GM10847 (cell line): Measurements from ENCODE around the gene PALM.

Experiments
- POLR2A ChIP-seq: IDR thresholded peaks from 2 replicates; pipeline ENCODE4 v1.6.1; 2011; ENCODE audit not compliant: insufficient read length; ENCODE audit errors: extremely low read depth

The PALM gene

DNA sequence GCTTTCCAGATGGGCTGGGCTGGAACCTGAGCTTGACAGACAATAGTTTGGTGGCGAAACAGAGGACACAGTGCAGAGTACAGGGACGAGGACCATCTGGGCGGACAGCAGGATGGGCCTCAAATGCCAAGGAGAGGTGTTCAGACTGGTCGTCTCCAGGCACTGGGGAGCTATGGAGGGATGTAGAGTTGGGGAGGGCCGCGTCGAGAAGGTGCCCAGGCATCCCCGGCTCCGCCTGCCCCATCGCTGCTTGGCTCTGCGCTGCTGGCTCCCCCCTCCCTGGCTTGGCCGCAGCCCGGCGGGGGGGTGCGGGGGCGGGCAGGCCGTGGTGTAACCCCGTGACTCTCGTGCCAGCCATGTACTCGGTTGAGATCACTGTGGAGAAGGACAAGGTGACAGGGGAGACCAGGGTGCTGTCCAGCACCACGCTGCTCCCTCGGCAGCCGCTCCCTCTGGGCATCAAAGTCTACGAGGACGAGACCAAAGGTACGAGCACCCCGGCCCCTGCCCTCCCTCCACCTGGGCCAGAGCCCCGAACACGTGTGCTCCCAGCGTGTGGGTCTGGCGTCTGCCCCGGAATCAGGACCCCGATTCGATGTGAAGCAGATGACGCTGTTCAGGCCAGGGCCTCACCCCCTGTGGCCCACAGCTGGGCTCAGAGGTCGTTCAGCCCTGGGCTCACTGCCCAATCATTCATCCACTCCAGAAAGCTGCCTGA is 31.4 kb downstream of the PALM start:
- TF ChIP-seq POLR2A = no peak

GRCh38 chr19:741506-742131 is 32.9 kb downstream of the PALM start:
- TF ChIP-seq POLR2A = no peak

DNA sequence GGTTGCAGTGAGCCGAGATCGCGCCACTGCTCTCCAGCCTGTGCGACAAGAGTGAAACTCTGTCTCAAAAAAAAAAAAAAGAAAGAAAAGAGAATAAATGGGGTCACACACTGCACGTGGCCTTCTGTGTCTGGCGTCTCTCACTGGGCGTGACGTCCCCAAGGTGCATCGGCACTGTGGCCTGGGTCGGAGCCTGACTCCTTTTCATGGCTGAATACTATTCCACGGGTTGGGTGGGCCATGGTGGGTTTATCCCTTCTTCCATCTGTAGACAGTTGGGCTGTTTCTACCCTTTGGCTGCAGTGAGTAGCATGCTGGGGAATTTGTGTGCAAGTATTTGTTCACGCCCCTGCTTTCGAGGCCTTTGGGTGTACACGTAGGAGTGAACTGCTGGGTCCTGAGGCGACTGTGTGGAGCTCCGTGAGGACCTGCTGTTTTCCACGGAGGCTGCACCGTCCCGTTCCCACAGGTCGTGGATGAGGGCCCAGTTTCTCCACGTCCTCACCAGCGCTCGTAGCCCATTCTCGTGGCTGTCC is 33.9 kb downstream of the PALM start:
- TF ChIP-seq POLR2A = no peak

- TF ChIP-seq POLR2A = no peak
Measured at GRCh38 chr19:743168-743687, 34.5 kb downstream of the PALM start.

- no peak for TF ChIP-seq POLR2A
Measured at GRCh38 chr19:746208-746819, 37.6 kb downstream of the PALM start.

- no peak for TF ChIP-seq POLR2A
Measured at GRCh38 chr19:746956-747355, 38.2 kb downstream of the PALM start.

DNA sequence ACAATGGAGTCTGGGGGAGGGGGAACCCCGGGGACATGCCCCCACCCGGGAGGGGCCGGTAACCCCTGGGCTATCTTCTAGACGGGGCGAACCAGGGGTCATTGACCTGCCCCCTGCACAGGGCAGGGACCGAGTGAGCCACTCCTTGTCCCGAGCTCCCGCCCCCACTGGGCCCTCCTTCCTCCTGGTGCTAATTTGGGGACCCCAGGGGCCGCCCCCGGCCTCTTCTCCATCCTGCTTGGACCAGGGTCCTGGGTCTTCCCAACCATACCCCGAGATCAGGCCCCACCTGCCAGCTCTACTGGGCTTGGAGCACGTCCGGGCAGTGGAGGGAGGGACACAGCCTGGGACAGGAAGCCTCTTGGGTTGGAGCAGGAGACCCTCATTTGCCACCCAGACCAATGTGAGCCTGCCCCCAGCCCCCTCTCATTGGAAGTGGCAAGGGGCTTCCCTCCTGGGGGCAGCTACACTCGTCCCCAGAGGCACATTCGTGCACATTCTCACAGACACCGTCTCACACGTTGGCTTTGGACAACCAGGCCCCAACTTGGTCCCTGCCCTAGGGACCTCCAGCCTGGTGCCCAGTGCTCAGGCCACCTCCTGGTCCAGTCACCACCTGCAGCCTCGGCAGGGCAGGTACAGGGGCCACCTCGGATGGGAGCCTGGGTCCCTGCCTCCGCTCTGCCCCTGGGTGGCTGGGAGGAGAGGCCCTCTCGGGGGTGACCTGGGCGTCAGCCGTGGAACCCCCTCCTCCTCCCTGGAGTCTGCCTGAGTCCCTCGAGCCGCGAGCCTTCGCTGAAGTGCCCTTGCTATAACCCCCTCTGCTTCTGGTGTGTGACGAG is 38.9 kb downstream of the PALM start:
- no peak for TF ChIP-seq POLR2A

DNA sequence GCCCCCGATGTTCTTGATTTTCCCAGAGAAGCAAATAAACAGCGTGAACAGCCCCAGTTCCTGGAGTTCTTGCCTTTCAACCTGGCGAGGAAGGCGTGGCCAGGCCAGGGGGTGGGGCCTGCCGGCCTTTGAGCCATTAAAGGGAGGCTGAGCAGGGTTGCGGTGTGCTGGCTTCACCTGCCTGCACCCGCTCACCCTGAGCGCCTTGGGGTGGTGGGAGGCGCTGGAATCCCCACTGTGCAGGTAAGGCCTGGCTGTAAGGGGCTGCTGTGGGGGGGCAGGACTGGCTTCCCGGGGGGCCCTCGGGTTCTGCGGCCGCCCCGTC is 39.5 kb downstream of the PALM start:
- TF ChIP-seq POLR2A = no peak

- no peak for TF ChIP-seq POLR2A
Measured at GRCh38 chr19:749811-750210, 41.1 kb downstream of the PALM start.

- no peak for TF ChIP-seq POLR2A
Measured at GRCh38 chr19:750640-751423, 42.1 kb downstream of the PALM start, which contains the start of gene MISP. MISP (plus strand) TSS chr19:751112; CDS start chr19:756947, 5,835 bp downstream.

DNA sequence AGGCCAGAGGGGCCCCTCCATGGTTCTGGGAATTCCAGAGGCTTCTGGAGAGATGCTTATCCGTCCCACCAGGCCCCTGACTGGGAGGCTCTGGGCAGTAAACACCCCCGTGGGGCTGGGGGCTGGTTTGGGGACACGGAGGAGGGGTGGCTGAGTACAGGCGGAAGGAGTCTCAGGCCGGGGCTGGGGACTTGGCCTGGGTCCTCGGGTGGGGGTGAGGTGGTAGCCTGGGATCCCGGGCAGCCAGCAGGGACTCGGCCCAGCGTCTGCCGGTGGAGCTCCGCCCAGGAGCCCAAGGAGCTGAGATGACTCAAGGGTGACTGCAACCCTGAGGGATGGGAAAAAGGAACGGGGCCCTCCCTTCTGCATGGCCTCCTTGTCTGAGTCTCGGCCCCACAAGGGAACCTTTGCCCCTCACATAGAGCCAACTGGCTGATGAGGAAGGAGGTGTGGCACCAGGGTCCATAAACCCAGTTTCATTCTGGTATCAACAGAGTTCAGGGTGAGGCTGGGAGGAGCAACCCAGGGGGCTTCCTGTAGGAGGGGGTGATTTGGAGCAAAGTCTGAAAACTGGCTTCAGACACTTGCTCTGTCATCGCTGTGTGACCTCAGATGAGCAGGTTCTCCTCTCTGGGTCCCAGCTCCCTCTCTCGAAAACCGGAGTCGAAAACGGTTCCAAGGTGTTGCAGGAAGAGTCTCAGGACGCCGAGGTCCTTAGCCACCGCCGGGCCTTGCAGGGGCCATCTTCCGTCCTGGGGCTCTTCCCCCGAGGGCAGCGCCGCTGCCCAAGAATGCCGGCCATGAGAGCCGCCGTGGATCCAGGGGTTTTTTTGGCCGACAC is 43.0 kb downstream of the PALM start:
- no peak for TF ChIP-seq POLR2A

GRCh38 chr19:752652-753517 is 44.1 kb downstream of the PALM start:
- TF ChIP-seq POLR2A = no peak

DNA sequence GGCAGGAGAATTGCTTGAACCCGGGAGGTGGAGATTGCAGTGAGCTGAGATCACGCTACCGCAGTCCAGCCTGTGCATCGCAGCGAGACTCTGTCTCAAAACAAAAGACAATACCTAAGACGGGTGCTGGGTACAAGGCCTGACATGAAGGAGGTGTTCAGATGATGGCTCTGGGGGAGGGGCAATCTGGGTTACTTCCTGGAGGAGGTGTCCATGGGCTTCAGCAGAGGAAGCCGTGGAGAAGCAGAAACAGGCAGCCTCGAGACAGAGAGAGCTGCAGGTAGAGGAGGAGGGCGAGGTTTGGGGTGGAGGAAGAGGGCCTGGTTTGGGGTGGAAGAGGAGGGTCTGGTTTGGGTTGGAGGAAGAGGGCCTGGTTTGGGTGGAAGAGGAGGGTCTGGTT is 45.8 kb downstream of the PALM start:
- no peak for TF ChIP-seq POLR2A

DNA sequence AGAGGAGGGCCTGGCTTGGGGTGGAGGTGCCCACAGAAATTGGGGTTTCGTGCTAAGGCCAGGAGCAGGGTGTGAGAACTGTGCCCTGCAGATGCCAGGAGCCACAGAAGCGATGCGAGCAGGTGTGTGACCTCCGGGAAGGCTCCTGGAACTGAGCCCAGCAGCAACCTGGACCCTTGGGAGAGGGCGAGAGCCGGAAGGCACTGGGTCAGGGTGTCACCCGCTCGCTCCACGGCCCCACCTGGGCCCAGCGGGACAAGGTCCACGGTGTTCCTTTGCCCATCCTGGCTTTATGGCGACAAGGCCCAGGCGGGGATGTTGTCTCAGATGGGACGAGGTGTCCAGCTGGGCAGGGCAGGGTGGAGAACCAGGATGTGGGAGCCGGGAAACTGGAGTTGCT is 46.3 kb downstream of the PALM start:
- no peak for TF ChIP-seq POLR2A
